ENCODE data around the gene RGPD8.

Gene RGPD8

GRCh38 chr2:112322919-112323318 lies 110.5 kb downstream of the RGPD8 start:
- no peak for DNase-seq

GRCh38 chr2:112321375-112322320 lies 111.8 kb downstream of the RGPD8 start:
- no peak for DNase-seq
